ENCODE measurements around the gene LACRT.

DNA sequence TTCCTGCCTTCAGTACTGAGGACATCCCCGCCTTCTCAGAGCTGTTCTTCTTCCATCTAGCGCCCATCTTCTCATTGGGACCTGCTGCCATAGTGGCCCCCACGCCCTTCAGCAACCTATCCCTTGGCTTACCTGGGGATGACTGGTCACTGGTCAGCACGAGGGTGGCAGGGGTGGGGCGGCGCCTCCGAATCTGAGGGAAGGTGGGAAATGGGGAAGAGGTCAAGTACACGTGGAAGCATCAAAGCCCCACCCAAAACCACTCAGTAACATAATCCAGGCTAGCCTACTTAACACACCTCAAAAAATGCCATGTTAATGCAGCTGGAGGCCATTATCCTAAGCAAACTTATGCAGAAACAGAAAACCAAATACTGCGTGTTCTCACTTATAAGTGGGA, 50.6 kb downstream of the LACRT start:
- TF ChIP-seq EP300 (IDR thresholded peaks at IDR 0.05; ENCODE audit: borderline replicate concordance) = no peak
- TF ChIP-seq EGR1 (IDR thresholded peaks at IDR 0.05) = no peak
- TF ChIP-seq YY1 (IDR thresholded peaks at IDR 0.05; ENCODE audit: low read depth) = no peak
- no peak for TF ChIP-seq ZBTB7A (IDR thresholded peaks at IDR 0.05; ENCODE audit: low read depth)
- TF ChIP-seq CEBPB (IDR thresholded peaks at IDR 0.05) = no peak
- TF ChIP-seq TEAD4 (IDR thresholded peaks at IDR 0.05) = no peak
- TF ChIP-seq, protein P1, sequence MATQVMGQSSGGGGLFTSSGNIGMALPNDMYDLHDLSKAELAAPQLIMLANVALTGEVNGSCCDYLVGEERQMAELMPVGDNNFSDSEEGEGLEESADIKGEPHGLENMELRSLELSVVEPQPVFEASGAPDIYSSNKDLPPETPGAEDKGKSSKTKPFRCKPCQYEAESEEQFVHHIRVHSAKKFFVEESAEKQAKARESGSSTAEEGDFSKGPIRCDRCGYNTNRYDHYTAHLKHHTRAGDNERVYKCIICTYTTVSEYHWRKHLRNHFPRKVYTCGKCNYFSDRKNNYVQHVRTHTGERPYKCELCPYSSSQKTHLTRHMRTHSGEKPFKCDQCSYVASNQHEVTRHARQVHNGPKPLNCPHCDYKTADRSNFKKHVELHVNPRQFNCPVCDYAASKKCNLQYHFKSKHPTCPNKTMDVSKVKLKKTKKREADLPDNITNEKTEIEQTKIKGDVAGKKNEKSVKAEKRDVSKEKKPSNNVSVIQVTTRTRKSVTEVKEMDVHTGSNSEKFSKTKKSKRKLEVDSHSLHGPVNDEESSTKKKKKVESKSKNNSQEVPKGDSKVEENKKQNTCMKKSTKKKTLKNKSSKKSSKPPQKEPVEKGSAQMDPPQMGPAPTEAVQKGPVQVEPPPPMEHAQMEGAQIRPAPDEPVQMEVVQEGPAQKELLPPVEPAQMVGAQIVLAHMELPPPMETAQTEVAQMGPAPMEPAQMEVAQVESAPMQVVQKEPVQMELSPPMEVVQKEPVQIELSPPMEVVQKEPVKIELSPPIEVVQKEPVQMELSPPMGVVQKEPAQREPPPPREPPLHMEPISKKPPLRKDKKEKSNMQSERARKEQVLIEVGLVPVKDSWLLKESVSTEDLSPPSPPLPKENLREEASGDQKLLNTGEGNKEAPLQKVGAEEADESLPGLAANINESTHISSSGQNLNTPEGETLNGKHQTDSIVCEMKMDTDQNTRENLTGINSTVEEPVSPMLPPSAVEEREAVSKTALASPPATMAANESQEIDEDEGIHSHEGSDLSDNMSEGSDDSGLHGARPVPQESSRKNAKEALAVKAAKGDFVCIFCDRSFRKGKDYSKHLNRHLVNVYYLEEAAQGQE (IDR thresholded peaks at IDR 0.05; ENCODE audit: low read depth) = no peak
- TF ChIP-seq, protein P2, sequence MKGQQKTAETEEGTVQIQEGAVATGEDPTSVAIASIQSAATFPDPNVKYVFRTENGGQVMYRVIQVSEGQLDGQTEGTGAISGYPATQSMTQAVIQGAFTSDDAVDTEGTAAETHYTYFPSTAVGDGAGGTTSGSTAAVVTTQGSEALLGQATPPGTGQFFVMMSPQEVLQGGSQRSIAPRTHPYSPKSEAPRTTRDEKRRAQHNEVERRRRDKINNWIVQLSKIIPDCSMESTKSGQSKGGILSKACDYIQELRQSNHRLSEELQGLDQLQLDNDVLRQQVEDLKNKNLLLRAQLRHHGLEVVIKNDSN (IDR thresholded peaks at IDR 0.05) = no peak
- TF ChIP-seq, protein P3, sequence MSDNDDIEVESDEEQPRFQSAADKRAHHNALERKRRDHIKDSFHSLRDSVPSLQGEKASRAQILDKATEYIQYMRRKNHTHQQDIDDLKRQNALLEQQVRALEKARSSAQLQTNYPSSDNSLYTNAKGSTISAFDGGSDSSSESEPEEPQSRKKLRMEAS (IDR thresholded peaks at IDR 0.05) = no peak
- TF ChIP-seq CREB1 (IDR thresholded peaks at IDR 0.05; ENCODE audit: low read depth) = no peak
